GM13977 (cell line): ENCODE results near the gene VMP1.

Source experiments
- DNase-seq: peaks from one replicate; pipeline ENCODE4 v3.0.0; 2012; ENCODE audit warnings: low spot score
- CTCF ChIP-seq: IDR thresholded peaks from 2 replicates; pipeline ENCODE4 v1.5.1; 2012; ENCODE audit warnings: mild to moderate bottlenecking, control low read depth; ENCODE audit not compliant: insufficient read depth; ENCODE audit errors: extremely low read depth, missing control alignments
- in situ Hi-C: fragments of 300-500 bp; cut with MboI; formaldehyde crosslinking; loops from one replicate; pipeline ENCODE4 v1.12.0; 2022; ENCODE audit warnings: low sequenced_read_pairs, low pct_unique_long_range_greater_than_20kb, mixed read lengths, inconsistent platforms; ENCODE audit not compliant: unreplicated experiment

Gene VMP1

DNA sequence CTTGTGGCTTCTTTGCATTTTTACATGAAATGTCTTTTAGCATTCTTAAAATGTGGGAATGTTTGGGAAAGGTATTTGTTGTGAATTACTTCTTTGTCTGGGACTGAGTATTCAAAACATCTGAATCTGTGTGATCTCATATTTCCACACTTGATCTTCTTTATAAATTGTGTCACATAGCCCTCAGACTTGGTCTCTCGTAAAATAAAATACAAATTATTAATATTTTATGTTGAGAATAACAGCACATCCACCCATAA lies 103.4 kb downstream of the VMP1 start:
- in situ Hi-C loops = no loop called here
- no peak for TF ChIP-seq CTCF
- no peak for DNase-seq

GRCh38 chr17:59811209-59811608 lies 103.8 kb downstream of the VMP1 start:
- no peak for DNase-seq
- no peak for TF ChIP-seq CTCF
- in situ Hi-C loops = no loop called here

DNA sequence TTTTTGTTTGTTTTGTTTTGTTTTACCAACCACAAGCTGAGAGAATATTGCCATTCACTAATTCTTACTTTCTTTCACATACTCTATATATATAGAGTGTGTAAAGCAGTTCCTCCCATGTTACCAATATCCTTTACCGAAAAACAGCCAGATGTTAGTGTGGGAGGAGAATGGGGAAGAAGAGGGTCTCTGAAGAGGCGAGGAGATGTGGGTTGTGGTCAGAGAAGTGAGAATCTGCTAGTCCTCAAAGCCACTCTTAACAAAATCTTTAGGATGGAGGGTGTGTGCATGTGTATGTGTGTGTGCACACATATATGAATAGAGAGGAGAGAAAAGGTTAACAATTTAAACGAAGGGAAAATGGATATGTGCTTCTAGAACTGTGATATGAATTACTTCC lies 104.7 kb downstream of the VMP1 start:
- no peak for DNase-seq
- in situ Hi-C loops = no loop called here
- no peak for TF ChIP-seq CTCF

DNA sequence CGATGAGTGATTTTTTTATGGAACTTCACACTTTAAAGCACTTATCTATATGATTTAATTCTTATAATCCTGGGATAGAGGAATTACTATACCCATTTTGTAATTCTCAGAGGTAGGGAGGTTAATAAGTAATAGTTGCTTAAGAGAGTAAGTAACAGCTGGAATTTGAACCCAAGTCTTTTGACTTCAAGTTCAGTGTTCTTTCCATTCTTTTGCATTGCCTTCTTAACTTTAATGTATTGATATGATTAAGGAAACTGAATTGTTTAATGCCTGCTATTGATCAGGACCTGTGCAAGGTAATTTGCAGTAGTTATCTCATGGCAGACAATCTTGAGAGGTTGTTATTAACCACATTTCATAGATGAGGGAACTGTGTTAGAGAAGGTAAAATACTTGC lies 106.8 kb downstream of the VMP1 start:
- in situ Hi-C loops = no loop called here
- no peak for TF ChIP-seq CTCF
- no peak for DNase-seq

DNA sequence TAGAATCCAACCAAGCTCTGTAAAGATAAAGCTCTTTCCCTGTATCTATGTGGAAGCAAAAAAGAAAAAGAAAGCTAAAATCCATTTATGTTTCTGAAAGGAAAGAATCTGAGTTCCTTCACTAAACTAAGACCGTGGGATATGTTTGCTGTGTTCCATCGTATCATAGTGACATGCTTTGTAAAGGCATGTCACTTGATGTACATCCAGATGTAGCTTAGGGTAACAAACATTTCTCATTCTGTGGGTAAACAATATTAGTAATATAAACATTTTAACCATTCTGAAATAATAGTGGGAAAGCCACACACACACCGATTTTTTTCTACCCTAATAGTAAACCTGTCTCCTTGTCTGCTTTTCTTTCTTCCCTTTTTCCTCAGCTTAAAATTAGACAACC lies 107.2 kb downstream of the VMP1 start:
- TF ChIP-seq CTCF = no peak
- in situ Hi-C loops = no loop called here
- DNase-seq = no peak

DNA sequence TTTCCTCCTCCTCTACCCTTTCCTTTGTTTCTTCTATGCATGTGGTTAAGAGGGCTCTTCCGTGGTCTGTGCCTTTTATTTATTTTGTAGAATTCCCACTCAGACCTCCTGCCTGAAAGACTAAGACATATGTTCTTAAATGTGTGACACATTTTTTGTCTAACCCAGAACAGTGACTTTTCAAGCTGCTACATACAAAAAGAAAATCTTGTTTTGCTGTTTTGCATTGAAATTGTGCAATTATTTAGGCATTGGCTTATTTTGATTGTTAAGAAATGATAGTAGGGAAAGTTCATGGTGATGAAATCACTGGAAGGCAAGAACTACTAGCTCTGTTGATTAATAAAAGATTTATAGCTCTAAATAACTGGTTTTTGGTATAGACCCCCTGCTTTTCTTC lies 108.5 kb downstream of the VMP1 start:
- no peak for TF ChIP-seq CTCF
- in situ Hi-C loops = no loop called here
- no peak for DNase-seq
